Fibroblast of peridontal ligament (primary cell): ENCODE data around the gene BORCS5.
"Not testable (repeated sequence)": the region's sequence is repeated elsewhere in the genome, so short reads cannot be mapped to it uniquely, and the experiment has no call there.

Source experiments
- DNase-seq: peaks from one replicate; pipeline ENCODE4 v3.0.0-alpha.2; 2010; ENCODE audit errors: extremely low read depth

The BORCS5 gene

GRCh38 chr12:12356896-12357718, at the start of gene BORCS5:
Gene BORCS5 (plus strand): TSS chr12:12357078. CDS start chr12:12357452, 374 bp downstream.
- peak; percentile 84 for DNase-seq

GRCh38 chr12:12310695-12311094, 46.2 kb upstream of the BORCS5 start:
- not testable (repeated sequence) for DNase-seq

- DNase-seq: no peak
These were observed 41.0 kb upstream of the BORCS5 start for GRCh38 chr12:12315838-12316237.

GRCh38 chr12:12319451-12320183, 37.3 kb upstream of the BORCS5 start:
- DNase-seq: peak; percentile 62

GRCh38 chr12:12323118-12323517, 33.8 kb upstream of the BORCS5 start:
- no peak for DNase-seq

- DNase-seq: no peak
These were observed 33.3 kb upstream of the BORCS5 start for GRCh38 chr12:12323591-12323990.

- no peak for DNase-seq
These were observed 30.6 kb upstream of the BORCS5 start for GRCh38 chr12:12326262-12326661.

GRCh38 chr12:12327802-12328201, 29.1 kb upstream of the BORCS5 start:
- DNase-seq: peak; percentile 82

GRCh38 chr12:12331244-12331771, 25.6 kb upstream of the BORCS5 start:
- DNase-seq: no peak

GRCh38 chr12:12331896-12332295, 25.0 kb upstream of the BORCS5 start:
- DNase-seq: no peak

- no peak for DNase-seq
These were observed 23.2 kb upstream of the BORCS5 start for GRCh38 chr12:12333407-12334366.

GRCh38 chr12:12334367-12335040, 22.4 kb upstream of the BORCS5 start:
- DNase-seq: peak; percentile 33

- DNase-seq: no peak
These were observed 20.8 kb upstream of the BORCS5 start for GRCh38 chr12:12336049-12336411.

- DNase-seq: no peak
These were observed 20.4 kb upstream of the BORCS5 start for GRCh38 chr12:12336511-12336910.

GRCh38 chr12:12338527-12339168, 18.2 kb upstream of the BORCS5 start:
- DNase-seq: no peak

- DNase-seq: no peak
These were observed 6.9 kb upstream of the BORCS5 start, which contains the start of gene MANSC1 for GRCh38 chr12:12349711-12350665. Gene MANSC1 (minus strand): TSS chr12:12350242. CDS start chr12:12343314, 6,928 bp downstream.

- DNase-seq: no peak
These were observed 5.9 kb upstream of the BORCS5 start for GRCh38 chr12:12350868-12351463.

- not testable (repeated sequence) for DNase-seq
These were observed 5.3 kb upstream of the BORCS5 start for GRCh38 chr12:12351468-12352185.
